ENCODE results near the gene OR1E2. TPM values are rescaled to one million over a fixed set of nuclear protein-coding genes. Genes with fewer than 3 reads are reported as not detected.
"Not testable (repeated sequence)": the region's sequence is repeated elsewhere in the genome, so short reads cannot be mapped to it uniquely, and the experiment has no call there.

Gene OR1E2
- total and polyA plus RNA-seq, 2 donors (not counting 1 experiment from before 2014, with no cell fraction given), result not detected

DNA sequence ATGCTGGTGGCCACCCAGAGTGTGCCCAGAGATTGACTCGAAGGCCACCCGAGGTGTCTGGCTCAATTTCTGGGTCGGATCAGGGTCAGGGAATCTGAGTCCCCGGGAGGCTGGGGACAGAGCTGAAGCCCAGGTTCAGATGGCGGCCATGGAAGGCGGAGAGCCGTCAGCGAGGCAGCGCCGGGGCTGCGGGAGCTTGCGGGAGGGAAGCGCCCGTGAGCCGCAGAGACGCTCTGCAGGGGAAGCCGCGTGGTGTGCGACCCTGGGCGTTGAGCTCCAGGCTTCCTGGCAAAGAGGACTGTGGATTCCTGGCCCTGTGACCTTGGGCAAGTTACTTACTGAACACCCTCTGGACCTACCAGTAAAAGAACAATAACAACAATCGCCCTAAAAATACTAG lies 38.5 kb upstream of the OR1E2 start:
- Histone ChIP-seq H3K4me1 (ENCODE audit: control insufficient read depth, extremely low read depth, insufficient read depth, low read length) (no peaks in the 10 kb centered on the region), H3K4me3 (replicated peaks in 1 of 4; ENCODE audit: control extremely low read depth in 1 of 4, insufficient read depth in 1 of 4, low read depth in 3 of 4, low read length in 4 of 4) (no peak overlapping the region), H3K36me3 (ENCODE audit: control insufficient read depth, insufficient read depth, low read length) (no peaks in the 10 kb centered on the region), H3K4me2 (ENCODE audit: extremely low read depth, insufficient read depth, low read length) (no peak overlapping the region), H3K79me2 (ENCODE audit: control insufficient read depth, insufficient read depth, low read length) (no peaks in the 10 kb centered on the region), H3K9me3 (ENCODE audit: control insufficient read depth, insufficient read depth, low read depth, low read length) (no peaks in the 10 kb centered on the region), H4K20me1 (ENCODE audit: control insufficient read depth, extremely low read depth, insufficient read depth, low read length) (no peaks in the 10 kb centered on the region), H3K27me3 (ENCODE audit: control insufficient read depth, insufficient read depth, low read length) (no peaks in the 10 kb centered on the region), H3K27ac (ENCODE audit: insufficient read depth, low read length) (no peak overlapping the region), H2AFZ (ENCODE audit: low read length) (no peak overlapping the region), H3K9ac (ENCODE audit: insufficient read depth, low read length) (no peak overlapping the region)
- TF ChIP-seq, protein P1, sequence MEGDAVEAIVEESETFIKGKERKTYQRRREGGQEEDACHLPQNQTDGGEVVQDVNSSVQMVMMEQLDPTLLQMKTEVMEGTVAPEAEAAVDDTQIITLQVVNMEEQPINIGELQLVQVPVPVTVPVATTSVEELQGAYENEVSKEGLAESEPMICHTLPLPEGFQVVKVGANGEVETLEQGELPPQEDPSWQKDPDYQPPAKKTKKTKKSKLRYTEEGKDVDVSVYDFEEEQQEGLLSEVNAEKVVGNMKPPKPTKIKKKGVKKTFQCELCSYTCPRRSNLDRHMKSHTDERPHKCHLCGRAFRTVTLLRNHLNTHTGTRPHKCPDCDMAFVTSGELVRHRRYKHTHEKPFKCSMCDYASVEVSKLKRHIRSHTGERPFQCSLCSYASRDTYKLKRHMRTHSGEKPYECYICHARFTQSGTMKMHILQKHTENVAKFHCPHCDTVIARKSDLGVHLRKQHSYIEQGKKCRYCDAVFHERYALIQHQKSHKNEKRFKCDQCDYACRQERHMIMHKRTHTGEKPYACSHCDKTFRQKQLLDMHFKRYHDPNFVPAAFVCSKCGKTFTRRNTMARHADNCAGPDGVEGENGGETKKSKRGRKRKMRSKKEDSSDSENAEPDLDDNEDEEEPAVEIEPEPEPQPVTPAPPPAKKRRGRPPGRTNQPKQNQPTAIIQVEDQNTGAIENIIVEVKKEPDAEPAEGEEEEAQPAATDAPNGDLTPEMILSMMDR (conservative IDR thresholded peaks at IDR 0.05 in 1 of 2, IDR thresholded peaks at IDR 0.05 in 1 of 2; ENCODE audit: low read depth in 1 of 2, low read length in 2 of 2), result no peak
- TF ChIP-seq EZH2 (IDR thresholded peaks at IDR 0.05; ENCODE audit: low read length, missing control alignments), result no peak
- no peak for DNase-seq (ENCODE audit: low read depth in 2 of 2)

DNA sequence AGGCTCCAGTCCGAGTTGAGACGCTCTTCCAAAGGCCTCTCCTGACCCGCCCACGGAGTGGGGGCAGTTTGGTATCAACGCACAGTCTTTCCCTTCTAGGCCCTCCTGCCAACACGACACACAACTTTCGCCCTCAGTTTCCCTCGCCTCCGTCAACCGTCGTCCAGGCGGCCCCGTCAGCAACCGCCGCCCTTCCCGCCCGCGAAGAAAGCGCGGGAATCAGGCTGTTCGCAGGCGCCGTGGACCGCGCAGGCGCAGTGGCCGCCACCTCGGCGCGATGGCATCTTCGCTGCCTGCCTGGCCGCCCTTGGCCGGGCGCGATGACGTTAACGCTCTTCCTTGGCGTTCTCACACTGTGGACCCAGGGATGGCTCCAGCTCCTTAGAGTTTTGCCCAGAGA lies 38.0 kb upstream of the OR1E2 start, which contains the start of gene SPATA22:
Gene SPATA22 (minus strand): TSS at position 221 of the 400 bp plus-strand sequence. CDS start 2,494 bp downstream, outside the sequence.
- no peaks in the 10 kb centered on the region for H4K20me1 ChIP-seq (ENCODE audit: control insufficient read depth, extremely low read depth, insufficient read depth, low read length)
- H2AFZ ChIP-seq (ENCODE audit: low read length), result no peak within 1 kb of the TSS
- H3K9me3 ChIP-seq (ENCODE audit: control insufficient read depth, insufficient read depth, low read depth, low read length), result no peaks in the 10 kb centered on the region
- H3K79me2 ChIP-seq (ENCODE audit: control insufficient read depth, insufficient read depth, low read length), result no peaks in the 10 kb centered on the region
- no peak within 1 kb of the TSS for H3K4me3 ChIP-seq (replicated peaks in 1 of 4; ENCODE audit: control extremely low read depth in 1 of 4, insufficient read depth in 1 of 4, low read depth in 3 of 4, low read length in 4 of 4)
- no peaks in the 10 kb centered on the region for H3K4me1 ChIP-seq (ENCODE audit: control insufficient read depth, extremely low read depth, insufficient read depth, low read length)
- H3K4me2 ChIP-seq (ENCODE audit: extremely low read depth, insufficient read depth, low read length), result no peak within 1 kb of the TSS
- no peaks in the 10 kb centered on the region for H3K36me3 ChIP-seq (ENCODE audit: control insufficient read depth, insufficient read depth, low read length)
- DNase-seq (ENCODE audit: low read depth in 2 of 2), result no peak
- no peak within 1 kb of the TSS for H3K27ac ChIP-seq (ENCODE audit: insufficient read depth, low read length)
- TF ChIP-seq, protein P1 (conservative IDR thresholded peaks at IDR 0.05 in 1 of 2, IDR thresholded peaks at IDR 0.05 in 1 of 2; ENCODE audit: low read depth in 1 of 2, low read length in 2 of 2), result no peak
- H3K27me3 ChIP-seq (ENCODE audit: control insufficient read depth, insufficient read depth, low read length), result no peaks in the 10 kb centered on the region
- no peak within 1 kb of the TSS for H3K9ac ChIP-seq (ENCODE audit: insufficient read depth, low read length)

- Histone ChIP-seq H4K20me1 (ENCODE audit: control insufficient read depth, extremely low read depth, insufficient read depth, low read length) (no peaks in the 10 kb centered on the region), H2AFZ (ENCODE audit: low read length) (no peak overlapping the region), H3K9ac (ENCODE audit: insufficient read depth, low read length) (no peak overlapping the region)
Measured at GRCh38 chr17:3469529-3469928, 35.9 kb upstream of the OR1E2 start.

GRCh38 chr17:3466355-3466754 lies 32.7 kb upstream of the OR1E2 start:
- DNase-seq (ENCODE audit: low read depth in 2 of 2); H4K20me1 ChIP-seq (ENCODE audit: control insufficient read depth, extremely low read depth, insufficient read depth, low read length); H3K27me3 ChIP-seq (ENCODE audit: control insufficient read depth, insufficient read depth, low read length); H3K27ac ChIP-seq (ENCODE audit: insufficient read depth, low read length); H3K79me2 ChIP-seq (ENCODE audit: control insufficient read depth, insufficient read depth, low read length); H3K4me2 ChIP-seq (ENCODE audit: extremely low read depth, insufficient read depth, low read length); H3K4me3 ChIP-seq (replicated peaks in 1 of 4; ENCODE audit: control extremely low read depth in 1 of 4, insufficient read depth in 1 of 4, low read depth in 3 of 4, low read length in 4 of 4); H3K9me3 ChIP-seq (ENCODE audit: control insufficient read depth, insufficient read depth, low read depth, low read length); H3K9ac ChIP-seq (ENCODE audit: insufficient read depth, low read length); H3K36me3 ChIP-seq (ENCODE audit: control insufficient read depth, insufficient read depth, low read length); H2AFZ ChIP-seq (ENCODE audit: low read length); H3K4me1 ChIP-seq (ENCODE audit: control insufficient read depth, extremely low read depth, insufficient read depth, low read length): not testable (repeated sequence)

More at GRCh38 chr17:3469529-3469928, 35.9 kb upstream of the OR1E2 start:
- no peaks in the 10 kb centered on the region for H3K36me3 ChIP-seq (ENCODE audit: control insufficient read depth, insufficient read depth, low read length)
- H3K79me2 ChIP-seq (ENCODE audit: control insufficient read depth, insufficient read depth, low read length), result no peaks in the 10 kb centered on the region
- no peak overlapping the region for H3K4me3 ChIP-seq (replicated peaks in 1 of 4; ENCODE audit: control extremely low read depth in 1 of 4, insufficient read depth in 1 of 4, low read depth in 3 of 4, low read length in 4 of 4)
- H3K9me3 ChIP-seq (ENCODE audit: control insufficient read depth, insufficient read depth, low read depth, low read length), result no peaks in the 10 kb centered on the region
- no peak overlapping the region for H3K4me2 ChIP-seq (ENCODE audit: extremely low read depth, insufficient read depth, low read length)
- no peak for DNase-seq (ENCODE audit: low read depth in 2 of 2)
- H3K27me3 ChIP-seq (ENCODE audit: control insufficient read depth, insufficient read depth, low read length), result no peaks in the 10 kb centered on the region
- no peak for TF ChIP-seq EZH2 (IDR thresholded peaks at IDR 0.05; ENCODE audit: low read length, missing control alignments)
- TF ChIP-seq, protein P1 (conservative IDR thresholded peaks at IDR 0.05 in 1 of 2, IDR thresholded peaks at IDR 0.05 in 1 of 2; ENCODE audit: low read depth in 1 of 2, low read length in 2 of 2), result no peak
- H3K27ac ChIP-seq (ENCODE audit: insufficient read depth, low read length), result no peak overlapping the region
- H3K4me1 ChIP-seq (ENCODE audit: control insufficient read depth, extremely low read depth, insufficient read depth, low read length), result no peaks in the 10 kb centered on the region

All from fibroblast of lung (primary cell).